K562 (cell line): Measurements from ENCODE around the gene CLIP2. TPM values are rescaled to one million over a fixed set of nuclear protein-coding genes. Genes with fewer than 3 reads are reported as not detected.
A peak's percentile ranks its signal among the peaks of the same experiment; 100 is the strongest.

Experiments used
- CBX5 ChIP-seq: IDR thresholded peaks from 2 replicates; pipeline ENCODE4 v1.6.1; 2014; ENCODE audit warnings: low read depth, borderline replicate concordance
- CCNT2 ChIP-seq: IDR thresholded peaks from 2 replicates; pipeline ENCODE4 v1.6.1; 2011; ENCODE audit warnings: borderline replicate concordance, low read depth, mild to moderate bottlenecking, moderate library complexity, mixed read lengths, low read length; ENCODE audit not compliant: insufficient read length; ENCODE audit errors: extremely low read depth
- CHD4 ChIP-seq: fragments of 200-600 bp; sonication (generic); IDR thresholded peaks from 3 replicates; pipeline ENCODE4 v1.6.1; 2012; ENCODE audit warnings: low read depth, mild to moderate bottlenecking, mixed read lengths, low read length, inconsistent platforms; ENCODE audit not compliant: insufficient read depth, insufficient replicate concordance, poor library complexity, severe bottlenecking
- ILK ChIP-seq: fragments of 450-650 bp; IDR thresholded peaks from 2 replicates; pipeline ENCODE4 v1.6.1; 2016; ENCODE audit warnings: missing genetic modification characterization, low read depth, mild to moderate bottlenecking, missing compliant biosample characterization, moderate library complexity, borderline replicate concordance
- MCM3 ChIP-seq: fragments of 450-650 bp; IDR thresholded peaks from 2 replicates; pipeline ENCODE4 v1.6.1; 2016
- MCM7 ChIP-seq, 2 experiments: fragments of 450-650 bp; IDR thresholded peaks; 2 replicates each; pipeline ENCODE4 v1.6.1; 2016 to 2018
- MEIS2 ChIP-seq: fragments of 450-650 bp; IDR thresholded peaks from 2 replicates; pipeline ENCODE4 v1.6.1; 2014; ENCODE audit warnings: mild to moderate bottlenecking; ENCODE audit not compliant: partially characterized antibody
- NCOR1 ChIP-seq: fragments of 450-650 bp; IDR thresholded peaks from 2 replicates; pipeline ENCODE4 v1.6.1; 2016; ENCODE audit warnings: mild to moderate bottlenecking, moderate library complexity
- NR3C1 ChIP-seq: sonication (generic); formaldehyde crosslinking; IDR thresholded peaks from 2 replicates; pipeline ENCODE4 v1.8.1; 2022; ENCODE audit warnings: missing genetic modification reagents
- POLR2AphosphoS2 ChIP-seq: IDR thresholded peaks from 2 replicates; pipeline ENCODE4 v1.6.1; 2012; ENCODE audit warnings: low read length, improper control_type of control experiment
- RBM22 ChIP-seq: fragments of 200-400 bp; formaldehyde crosslinking; IDR thresholded peaks from 2 replicates; pipeline ENCODE4 v1.6.1; 2018; ENCODE audit warnings: low read length, low read depth; ENCODE audit not compliant: poor library complexity, severe bottlenecking
- REST ChIP-seq, 2 experiments: fragments of 450-650 bp; formaldehyde crosslinking in 1 of 2; IDR thresholded peaks; 2 replicates each; pipeline versions ENCODE4 v1.4.0 to v1.6.1; 2014 to 2020; ENCODE audit warnings: mild to moderate bottlenecking in 2 of 2, borderline replicate concordance in 1 of 2, low read depth in 1 of 2
- RFX5 ChIP-seq: IDR thresholded peaks from 2 replicates; pipeline ENCODE4 v1.6.1; 2011; ENCODE audit warnings: low read depth, mild to moderate bottlenecking, improper control_type of control experiment, low read length
- SMARCA5 ChIP-seq: fragments of 450-650 bp; IDR thresholded peaks from 2 replicates; pipeline ENCODE4 v1.6.1; 2016
- TCF15 ChIP-seq: fragments of 250-450 bp; sonication (Bioruptor Pico); IDR thresholded peaks from 2 replicates; pipeline ENCODE4 v1.8.0; 2022; ENCODE audit warnings: moderate library complexity, mild to moderate bottlenecking, inconsistent platforms
- ZBTB34 ChIP-seq: fragments of 250-450 bp; sonication (Bioruptor Pico); IDR thresholded peaks from 2 replicates; pipeline ENCODE4 v1.8.0; 2021; ENCODE audit warnings: mild to moderate bottlenecking, moderate library complexity
- ZNF584 ChIP-seq: fragments of 200-800 bp; sonication (Bioruptor generic); IDR thresholded peaks from 2 replicates; pipeline ENCODE4 v1.6.1; 2016; ENCODE audit warnings: low read depth, mild to moderate bottlenecking, missing genetic modification characterization, missing compliant biosample characterization
- polyA plus RNA-seq, 8 experiments: library from polyadenylated mRNA; depleted of rRNA in 4 of 8; stranded (reverse) in 5 of 8; unstranded in 3 of 8; fragments of >200 nt; fragmentation: Nextera tagmentation in 2 of 8; fragmentation: Illumina TruSeq in 1 of 8; extraction: Ambion mirVana in 2 of 8; extraction: Trizol in 1 of 8; gene quantifications; 2 replicates each; pipeline versions ENCODE4 v1.2.1 to v1.2.3, GENCODE V29; 2011 to 2014; ENCODE audit warnings: inconsistent platforms in 1 of 8, missing spikeins in 1 of 8
- total RNA-seq, 7 experiments: library from RNA; depleted of rRNA in 6 of 7; stranded (reverse); fragments of >200 nt in 6 of 7; fragmentation: Illumina TruSeq in 2 of 7; extraction: Trizol in 2 of 7; gene quantifications; 2 replicates each; pipeline versions ENCODE4 v1.2.1 to v1.2.3, GENCODE V29; 2011 to 2021; ENCODE audit warnings: low replicate concordance in 1 of 7

The CLIP2 gene
- total and polyA plus RNA-seq, 9 of the 15 experiments (the other 6 are each of a cell fraction or from before 2014, with no cell fraction given): 0.07 to 5.4 (median 2.1) TPM

- TF ChIP-seq MCM7 (IDR thresholded peaks at IDR 0.05) (no peak), CHD4 (no peak), NR3C1 (CRISPR knock-in tag) (no peak), CCNT2 (no peak), TCF15 (no peak), CBX5 (no peak), REST (IDR thresholded peaks at IDR 0.05; ENCODE audit: borderline replicate concordance) (peak; percentile 60), REST (CRISPR knock-in tag; IDR thresholded peaks at IDR 0.05; ENCODE audit: low read depth) (no peak), ZNF584 (CRISPR knock-in tag) (no peak; the same call in 1 of the 2 replicates), MCM3 (no peak), MEIS2 (no peak), ILK (no peak), SMARCA5 (peak; percentile 75; the same call in 1 of the 2 replicates), RBM22 (no peak), NCOR1 (no peak), ZBTB34 (CRISPR knock-in tag) (no peak), RFX5 (no peak), POLR2AphosphoS2 (no peak)
These were observed 16.7 kb upstream of the CLIP2 start (continued) for GRCh38 chr7:74272305-74273038.
